Measurements from ENCODE around the gene SORCS1.

SORCS1 gene

DNA sequence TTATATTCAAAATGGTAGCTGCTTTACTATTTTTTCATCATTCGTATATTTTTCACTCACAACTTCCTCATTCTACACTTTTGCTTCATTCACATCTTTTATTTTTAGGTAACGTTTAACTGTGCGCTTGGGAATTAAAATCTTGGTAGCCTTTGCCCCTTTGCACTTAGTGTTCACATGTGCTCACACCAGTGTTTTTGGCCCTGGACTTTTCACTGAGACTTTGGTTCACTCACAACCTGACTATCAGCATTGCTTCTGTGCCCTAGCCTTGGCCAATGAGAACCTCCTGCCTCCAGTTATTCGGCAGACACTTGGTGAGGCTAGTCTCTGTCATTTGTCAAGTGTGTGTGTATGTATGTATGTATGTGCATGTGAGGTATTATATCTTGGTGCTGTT is 596.9 kb downstream of the SORCS1 start:
- no peak for DNase-seq

DNA sequence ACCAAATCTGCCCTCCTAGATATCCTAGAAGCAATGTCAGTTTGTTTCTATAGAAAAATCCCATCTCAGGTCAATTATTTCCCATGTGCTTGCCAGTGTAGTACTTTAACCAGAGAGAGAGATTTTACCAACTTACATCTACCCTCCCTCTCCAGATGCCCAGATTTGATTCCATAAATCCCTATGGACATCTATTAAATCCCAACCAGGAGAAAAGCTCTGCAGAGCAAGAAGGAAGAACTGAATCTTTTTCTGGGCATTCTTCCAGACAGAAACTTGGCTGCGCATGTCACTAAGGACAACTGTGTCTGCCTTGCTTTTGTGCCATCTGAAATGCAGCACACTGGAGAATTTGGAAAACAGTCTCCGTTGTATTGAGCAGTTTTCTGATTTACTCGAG is 597.6 kb downstream of the SORCS1 start:
- no peak for DNase-seq

DNA sequence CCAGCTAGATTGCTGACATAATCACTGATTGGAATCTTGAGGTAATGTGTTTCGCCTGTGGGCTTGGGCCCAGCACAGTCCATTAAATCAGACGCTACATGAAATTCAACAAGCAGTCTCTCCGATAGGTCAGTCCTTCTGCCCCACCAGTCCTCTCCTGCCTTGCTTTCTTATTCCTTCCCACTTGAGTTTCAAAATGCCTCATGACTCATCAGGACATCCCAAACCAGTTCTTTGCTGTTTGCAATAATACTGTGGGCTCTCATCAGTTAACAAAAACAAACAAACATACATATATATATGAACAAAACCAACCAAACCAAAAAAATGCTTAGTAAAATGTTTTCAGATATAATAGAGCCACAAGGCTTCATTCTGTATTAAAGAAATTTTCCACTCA is 599.0 kb downstream of the SORCS1 start:
- DNase-seq = no peak

DNA sequence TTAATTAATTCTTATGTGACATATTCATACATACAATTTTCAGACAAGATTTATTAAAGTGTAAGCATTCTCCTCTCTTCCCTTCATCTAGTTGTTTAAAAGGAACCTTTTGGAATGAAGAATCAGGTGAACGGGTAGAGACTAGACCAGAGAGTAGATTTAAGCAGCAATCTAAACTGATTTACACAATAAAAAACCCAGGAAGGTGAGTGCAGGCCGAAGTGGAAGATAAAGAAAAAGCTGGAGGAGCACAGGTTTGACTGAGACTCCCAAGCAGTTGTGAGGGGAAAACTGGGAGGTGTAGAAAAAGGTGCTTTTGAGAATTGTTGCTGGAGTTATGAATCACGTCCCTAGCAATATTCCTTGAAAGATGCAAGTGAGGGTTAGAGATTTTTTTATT is 601.1 kb downstream of the SORCS1 start:
- DNase-seq = no peak

DNA sequence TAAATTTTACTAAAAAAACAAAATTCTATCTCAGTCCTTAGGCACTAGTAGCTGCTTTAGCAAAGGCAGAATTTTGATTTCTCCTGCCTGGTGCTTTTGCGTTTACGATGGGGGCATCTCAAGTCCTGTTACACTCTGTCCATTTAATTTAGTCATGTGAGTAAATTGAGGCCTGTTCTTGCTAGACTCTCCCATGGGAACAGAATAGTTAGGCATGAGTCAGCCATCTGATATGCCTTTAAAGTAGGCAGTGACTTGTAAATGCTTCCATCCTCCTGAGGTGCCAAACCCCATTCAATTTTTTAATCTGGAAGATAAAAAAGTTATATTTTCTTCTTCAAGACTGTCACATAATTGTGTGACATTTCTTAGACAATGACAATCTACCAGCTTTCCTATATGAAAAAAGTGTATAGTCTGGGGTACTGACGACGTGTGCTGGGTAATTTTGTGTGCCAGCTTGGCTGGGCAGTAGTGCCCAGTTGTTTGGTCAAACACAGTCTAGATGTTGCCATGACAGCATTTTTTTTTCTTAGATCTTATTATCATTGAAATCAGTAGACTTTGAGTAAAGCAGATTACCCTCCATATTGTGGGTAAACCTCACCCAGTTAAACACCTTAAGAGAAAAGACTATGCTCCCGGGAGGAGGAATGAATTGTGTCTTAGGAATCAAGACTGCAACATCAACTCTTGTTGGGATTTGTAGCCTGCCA is 603.4 kb downstream of the SORCS1 start:
- DNase-seq = no peak

DNA sequence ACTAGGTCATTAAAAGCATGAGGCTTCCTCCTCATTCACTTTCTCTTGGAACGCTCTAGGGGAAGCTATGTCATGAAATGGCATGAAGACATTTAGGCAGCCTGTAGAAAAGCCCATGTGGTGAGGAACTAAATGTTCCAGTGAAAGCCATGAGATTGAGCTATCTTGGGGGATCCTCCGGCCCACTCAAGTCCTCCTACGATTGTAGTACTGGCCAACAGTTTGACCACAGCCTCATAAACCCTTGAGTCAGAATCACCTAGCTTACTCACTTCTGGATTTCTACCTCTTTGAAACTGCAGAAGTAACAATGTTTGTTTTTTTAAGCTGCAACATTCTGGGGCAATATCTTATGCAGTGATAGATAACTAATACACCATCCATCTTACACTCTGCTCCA is 605.1 kb downstream of the SORCS1 start:
- no peak for DNase-seq

DNA sequence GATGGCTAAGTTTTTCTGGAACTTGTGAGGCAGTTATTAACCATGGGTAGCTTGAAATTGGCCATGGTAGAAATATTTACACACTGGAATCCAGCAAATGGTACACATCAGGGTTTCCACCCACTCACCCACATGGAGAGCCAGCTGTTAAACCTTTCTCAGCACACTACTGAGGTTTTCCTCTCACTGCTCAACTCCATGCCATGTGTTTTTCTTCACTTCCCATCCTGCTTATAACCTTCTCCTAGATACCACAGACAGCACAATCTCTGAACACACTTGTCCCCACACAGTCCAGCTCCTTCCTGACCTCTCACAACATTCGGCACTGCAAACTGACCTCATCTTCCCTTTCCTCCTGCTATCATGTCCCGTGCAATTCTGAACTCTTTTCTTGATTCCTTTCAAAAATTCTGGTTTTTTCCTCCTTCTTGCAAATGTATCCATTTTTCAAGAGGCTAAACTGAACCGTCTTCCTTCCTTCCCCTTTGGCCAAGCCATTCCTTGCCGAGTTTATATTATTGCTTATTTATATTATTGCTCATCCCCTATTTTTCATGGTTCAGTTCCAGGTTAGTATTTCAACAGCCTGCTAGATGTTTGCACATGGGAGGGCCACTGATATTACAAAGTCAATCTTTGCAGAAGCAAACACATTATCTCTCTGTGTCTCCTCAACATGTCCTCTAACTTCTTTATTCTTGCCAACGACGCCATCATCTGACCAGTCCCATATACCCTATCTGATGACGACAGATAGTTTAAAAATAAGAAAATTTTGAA is 606.4 kb downstream of the SORCS1 start:
- DNase-seq = no peak

DNA sequence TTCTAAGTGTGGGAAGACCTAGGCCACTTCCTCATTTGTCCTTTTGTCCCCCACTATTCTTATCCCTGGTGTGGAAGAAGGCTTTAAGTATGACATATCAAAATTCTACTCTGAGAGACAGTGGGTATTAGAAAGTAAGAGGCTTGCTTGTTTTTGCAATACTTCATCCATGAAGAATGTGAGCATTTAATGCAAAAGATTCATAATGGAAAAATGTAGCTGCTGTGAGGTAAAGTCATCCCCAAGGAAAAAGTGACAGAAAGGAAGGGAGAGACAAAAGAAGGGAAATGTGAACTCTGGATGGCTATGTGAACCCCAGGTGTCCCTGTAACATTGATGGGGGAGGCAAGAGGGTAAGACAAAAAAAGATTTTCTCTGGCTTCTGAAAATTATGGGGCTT is 607.5 kb downstream of the SORCS1 start:
- no peak for DNase-seq

DNA sequence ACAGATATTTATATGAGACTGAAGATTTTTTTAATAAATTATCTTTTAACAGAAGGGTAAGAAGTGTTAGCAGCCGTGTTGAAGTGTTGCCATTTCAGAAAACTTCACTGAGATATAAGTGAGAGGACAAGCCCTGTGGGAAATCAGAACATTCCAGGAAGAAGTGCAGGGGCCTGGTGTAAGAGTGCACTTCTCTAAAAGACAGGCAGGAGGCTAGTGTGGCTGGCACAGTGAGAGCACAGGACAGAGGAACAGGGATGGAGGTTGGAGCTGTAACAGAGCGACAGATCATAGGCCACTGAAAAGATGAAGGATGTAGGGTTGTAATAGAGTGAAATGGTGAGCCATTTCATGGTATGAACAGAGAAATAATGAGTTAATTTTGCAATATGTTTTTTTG is 608.9 kb downstream of the SORCS1 start:
- no peak for DNase-seq

DNA sequence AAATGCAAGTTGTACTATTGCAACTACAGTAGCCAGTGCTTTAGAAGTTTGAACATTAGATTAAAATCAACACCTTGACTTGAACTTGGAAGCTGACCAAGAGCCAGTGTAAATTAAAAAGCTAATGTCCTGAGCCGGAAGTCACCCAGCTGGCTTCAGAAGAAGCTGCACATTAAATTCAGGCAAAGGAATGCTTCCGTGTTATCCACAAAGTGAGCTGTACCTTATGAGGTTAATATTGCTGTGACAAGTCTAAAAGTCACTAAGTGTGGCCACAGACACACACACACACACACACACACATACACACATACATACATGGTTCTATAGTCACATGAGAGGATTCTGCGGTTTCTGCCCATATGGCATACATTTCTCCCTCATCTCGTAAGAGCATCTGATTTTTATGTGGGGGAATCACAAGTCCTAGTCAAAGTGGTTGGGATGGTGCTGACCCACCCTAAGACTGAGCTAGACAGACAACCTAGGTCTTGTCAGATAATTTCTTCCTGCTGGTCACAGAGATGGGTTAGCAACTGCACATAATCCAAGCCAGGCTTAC is 612.9 kb downstream of the SORCS1 start:
- no peak for DNase-seq

DNA sequence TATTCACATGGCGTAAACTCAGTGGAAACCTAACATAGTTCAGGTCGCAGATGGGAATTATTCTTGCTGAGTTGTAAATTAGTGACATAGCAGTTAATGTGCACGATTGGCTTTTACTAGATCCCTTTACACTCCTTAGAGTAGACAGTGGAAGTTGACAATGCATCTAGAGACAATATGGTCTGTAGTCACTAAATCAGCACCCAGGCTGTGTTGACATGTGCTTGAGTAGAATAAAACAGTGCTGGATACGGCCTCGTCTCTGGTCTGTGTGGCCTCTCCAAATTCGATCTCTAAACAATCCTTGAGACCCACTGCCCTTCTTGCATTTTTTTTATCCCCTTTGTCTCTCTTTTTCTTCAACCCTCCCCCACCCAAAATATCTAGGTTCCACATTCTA is 615.7 kb downstream of the SORCS1 start:
- no peak for DNase-seq

DNA sequence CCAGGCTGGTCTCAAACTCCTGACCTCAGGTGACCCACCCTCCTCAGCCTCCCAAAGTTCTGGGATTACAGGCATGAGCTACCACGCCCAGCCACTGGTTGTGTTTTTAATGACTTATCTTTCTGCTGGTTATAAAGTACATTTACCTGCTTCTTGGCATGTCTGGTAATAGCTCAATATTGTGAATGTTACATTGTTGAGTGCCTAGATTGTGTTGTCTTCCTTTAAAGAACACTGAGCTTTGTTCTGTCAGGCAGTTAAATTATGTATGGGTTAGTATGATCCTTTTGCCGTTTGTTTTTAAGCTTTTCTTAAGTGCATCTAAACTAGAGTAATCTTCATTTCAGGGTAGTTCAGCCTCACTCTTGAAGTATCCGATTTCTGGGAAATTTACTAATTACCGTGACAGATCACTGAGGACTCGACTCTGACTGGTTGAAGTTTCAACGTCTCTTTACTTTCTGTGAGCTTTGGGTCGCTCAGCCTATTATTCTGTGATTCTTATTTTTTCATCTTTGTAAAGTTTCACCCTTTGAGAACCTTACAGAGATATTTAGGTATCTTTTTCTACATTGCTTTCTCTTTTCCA is 617.4 kb downstream of the SORCS1 start:
- no peak for DNase-seq

DNA sequence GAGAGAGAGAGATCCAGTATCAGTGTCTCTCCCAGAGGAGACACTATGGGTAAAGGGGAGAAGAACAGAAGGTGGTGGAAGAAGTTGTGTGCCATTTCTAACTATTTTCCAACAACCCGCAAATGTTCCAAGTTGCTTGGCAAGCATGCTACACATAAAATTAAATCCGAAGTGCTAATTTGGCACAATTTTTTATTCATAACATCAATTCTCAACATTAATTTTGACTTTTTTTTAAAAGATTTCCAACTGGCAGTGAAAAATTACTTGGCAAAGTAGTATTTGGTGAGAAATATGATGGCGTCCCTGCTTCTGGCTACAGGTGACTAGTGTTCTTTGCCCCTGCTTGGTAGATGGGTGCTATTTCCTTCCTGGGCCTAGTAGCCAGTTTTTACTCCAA is 622.0 kb downstream of the SORCS1 start:
- DNase-seq = no peak

DNA sequence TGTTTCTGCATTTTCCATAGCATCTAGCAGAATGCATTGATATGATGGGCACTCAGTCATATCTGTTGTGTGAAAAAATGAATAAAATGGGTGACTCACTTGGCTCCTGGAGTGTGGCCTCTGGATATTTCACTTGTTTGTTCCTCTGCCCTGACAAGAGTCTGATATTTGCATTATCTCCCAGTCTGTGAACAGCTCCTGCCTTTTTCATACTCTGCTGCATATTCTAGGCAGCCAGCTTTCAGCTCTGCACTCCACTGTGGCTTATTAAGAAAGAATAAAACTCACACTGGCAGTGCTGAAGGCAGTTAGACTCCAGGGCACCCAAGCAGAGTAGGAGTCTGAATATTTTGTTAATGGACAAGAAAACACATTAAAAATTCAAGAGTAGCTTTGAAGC is 623.9 kb downstream of the SORCS1 start:
- no peak for DNase-seq

DNA sequence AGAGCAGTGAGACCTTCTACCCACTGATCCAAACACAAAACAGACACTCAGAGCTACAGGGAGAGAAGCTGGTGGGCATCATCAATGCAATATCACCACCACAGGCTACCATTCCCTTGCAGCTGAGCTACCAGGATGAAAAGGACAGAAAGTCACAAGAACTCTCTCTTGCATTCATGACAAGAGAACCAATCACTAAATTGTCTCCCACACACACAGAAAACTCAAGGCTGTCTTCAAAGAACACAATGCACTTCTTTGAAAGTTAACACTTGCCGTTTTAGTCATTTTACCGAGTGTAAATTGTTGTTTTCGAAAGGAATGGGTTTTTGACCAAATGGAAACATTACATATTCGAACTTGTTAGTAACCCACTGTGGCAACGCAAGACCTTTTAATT is 626.6 kb downstream of the SORCS1 start:
- no peak for DNase-seq

DNA sequence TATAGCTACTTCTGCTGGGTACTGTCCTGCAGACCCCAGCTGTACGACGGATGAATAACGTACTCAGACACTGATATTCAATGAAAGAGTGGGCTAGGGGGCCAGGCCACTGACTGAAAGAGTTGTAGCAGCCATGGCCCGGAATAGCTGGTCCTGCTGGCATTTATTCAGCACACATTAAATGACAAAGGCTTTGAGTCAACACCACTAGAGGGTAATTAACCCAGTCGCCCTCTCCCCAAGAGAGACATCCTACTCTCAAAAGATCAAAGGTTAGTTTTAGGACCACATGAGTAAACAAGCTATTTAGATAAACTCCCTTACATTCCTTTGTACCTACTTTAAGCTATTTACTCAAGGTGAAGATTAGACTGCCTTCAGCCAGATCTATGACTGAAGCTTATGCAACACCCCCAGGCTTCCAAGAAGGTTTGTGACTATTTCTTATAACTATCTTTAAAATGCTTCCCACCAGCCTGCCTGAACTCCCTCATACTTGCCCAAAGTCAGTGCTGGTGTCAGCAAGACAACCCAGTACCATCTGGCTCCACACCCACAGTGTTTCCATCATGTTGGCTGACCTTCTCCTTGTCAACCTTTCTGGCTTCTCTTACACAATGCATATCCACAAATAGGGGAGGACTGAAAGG is 629.1 kb downstream of the SORCS1 start:
- no peak for DNase-seq

DNA sequence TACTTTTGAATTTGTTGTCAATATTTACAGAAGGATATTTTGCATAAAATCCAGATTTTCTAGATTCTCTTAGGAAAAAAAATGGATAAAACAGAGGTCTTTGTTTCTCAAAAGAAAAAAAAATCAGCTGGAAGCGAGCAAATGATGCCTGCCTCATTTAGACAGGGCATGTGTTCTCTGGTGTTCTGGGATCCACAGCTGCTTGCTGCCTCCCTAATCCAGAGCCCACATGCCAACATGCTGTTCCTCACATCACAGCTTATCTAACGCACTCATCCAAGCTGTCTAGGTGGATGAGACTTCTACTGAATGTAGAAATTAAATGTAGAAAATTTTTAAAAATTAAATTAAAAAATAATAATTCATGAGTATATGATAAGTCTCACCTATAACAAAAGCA is 630.1 kb downstream of the SORCS1 start:
- no peak for DNase-seq

DNA sequence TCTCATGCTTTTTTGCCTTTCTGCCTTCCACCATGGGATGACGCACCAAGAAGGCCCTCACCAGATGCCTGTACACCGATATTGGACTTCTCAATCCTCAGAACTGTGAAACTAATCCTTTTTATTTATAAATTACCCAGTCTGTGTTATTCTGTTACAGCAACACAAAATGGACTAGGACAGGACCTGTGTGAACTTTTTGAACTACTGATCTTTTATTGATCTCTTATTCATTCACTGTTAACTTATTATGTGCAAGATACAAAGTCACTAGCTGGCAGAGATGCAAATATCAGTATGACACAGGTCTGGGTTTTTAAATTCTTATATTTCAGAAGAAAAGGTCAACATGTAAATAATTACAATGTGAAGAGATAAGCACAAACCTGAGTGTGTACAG is 635.8 kb downstream of the SORCS1 start:
- no peak for DNase-seq

DNA sequence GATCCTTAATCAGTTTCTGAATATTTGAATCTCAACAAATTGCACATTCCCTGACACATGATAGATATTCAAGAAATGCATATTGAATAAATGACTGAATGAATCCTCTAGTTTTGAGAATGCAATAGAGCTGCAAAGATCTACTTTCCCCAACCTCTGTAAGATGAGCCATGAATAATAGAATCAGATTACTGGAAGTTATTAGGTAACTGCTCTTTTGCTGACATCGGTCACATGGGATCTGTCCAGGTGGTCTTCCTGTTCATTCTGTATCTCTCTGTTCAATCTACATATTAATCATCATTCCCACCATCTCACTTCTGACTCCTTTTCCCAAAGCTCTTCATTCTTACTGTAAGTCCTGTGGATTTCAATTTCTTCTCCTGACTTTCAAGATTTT is 638.7 kb downstream of the SORCS1 start:
- DNase-seq = no peak

All from NCI-H510A treated with DMSO at 0.1 percent for 48 hours (cell line).